Stimulated activated CD8-positive, alpha-beta memory T cell treated with anti-CD3 and anti-CD28 coated beads, Interleukin-4, amount 100 ng/mL, for 24 hours (primary cell): ENCODE results near the gene COPG2.
"Not testable (repeated sequence)": the region's sequence is repeated elsewhere in the genome, so short reads cannot be mapped to it uniquely, and the experiment has no call there.

Experiments used
- DNase-seq: peaks from one replicate; pipeline ENCODE4 v3.0.0-alpha.2; 2020; ENCODE audit warnings: low read depth

The COPG2 gene

GRCh38 chr7:130649004-130649790 is 19.4 kb downstream of the COPG2 start:
- DNase-seq, result no peak

- no peak for DNase-seq
Observed at GRCh38 chr7:130648580-130648979, 20.0 kb downstream of the COPG2 start.

- no peak for DNase-seq
Observed at GRCh38 chr7:130642383-130642782, 26.2 kb downstream of the COPG2 start.

- no peak for DNase-seq
Observed at GRCh38 chr7:130641497-130641896, 27.1 kb downstream of the COPG2 start.

GRCh38 chr7:130641040-130641439 is 27.5 kb downstream of the COPG2 start:
- no peak for DNase-seq

- DNase-seq, result no peak
Observed at GRCh38 chr7:130639388-130639787, 29.2 kb downstream of the COPG2 start.

- DNase-seq, result no peak
Observed at GRCh38 chr7:130632111-130632510, 36.4 kb downstream of the COPG2 start.

GRCh38 chr7:130628901-130629300 is 39.6 kb downstream of the COPG2 start:
- no peak for DNase-seq

- no peak for DNase-seq
Observed at GRCh38 chr7:130627775-130628174, 40.8 kb downstream of the COPG2 start.

- DNase-seq, result no peak
Observed at GRCh38 chr7:130622866-130623265, 45.7 kb downstream of the COPG2 start.

- DNase-seq, result no peak
Observed at GRCh38 chr7:130615583-130615982, 53.0 kb downstream of the COPG2 start.

GRCh38 chr7:130614449-130614848 is 54.1 kb downstream of the COPG2 start:
- DNase-seq, result no peak

GRCh38 chr7:130611218-130611617 is 57.3 kb downstream of the COPG2 start:
- no peak for DNase-seq

GRCh38 chr7:130607066-130607465 is 61.5 kb downstream of the COPG2 start:
- DNase-seq, result not testable (repeated sequence)

- no peak for DNase-seq
Observed at GRCh38 chr7:130606161-130606560, 62.4 kb downstream of the COPG2 start.

GRCh38 chr7:130598056-130598455 is 70.5 kb downstream of the COPG2 start:
- no peak for DNase-seq

GRCh38 chr7:130595986-130596385 is 72.6 kb downstream of the COPG2 start:
- DNase-seq, result no peak

GRCh38 chr7:130593033-130593432 is 75.5 kb downstream of the COPG2 start:
- DNase-seq, result no peak

- not testable (repeated sequence) for DNase-seq
Observed at GRCh38 chr7:130591464-130591863, 77.1 kb downstream of the COPG2 start.

GRCh38 chr7:130585932-130586331 is 82.6 kb downstream of the COPG2 start:
- DNase-seq, result not testable (repeated sequence)

GRCh38 chr7:130575110-130575509 is 93.4 kb downstream of the COPG2 start:
- not testable (repeated sequence) for DNase-seq

GRCh38 chr7:130570144-130570543 is 98.4 kb downstream of the COPG2 start:
- DNase-seq, result not testable (repeated sequence)

GRCh38 chr7:130566898-130567280 is 101.7 kb downstream of the COPG2 start:
- no peak for DNase-seq
